Measurements from ENCODE around the gene FARP1.

The FARP1 gene

DNA sequence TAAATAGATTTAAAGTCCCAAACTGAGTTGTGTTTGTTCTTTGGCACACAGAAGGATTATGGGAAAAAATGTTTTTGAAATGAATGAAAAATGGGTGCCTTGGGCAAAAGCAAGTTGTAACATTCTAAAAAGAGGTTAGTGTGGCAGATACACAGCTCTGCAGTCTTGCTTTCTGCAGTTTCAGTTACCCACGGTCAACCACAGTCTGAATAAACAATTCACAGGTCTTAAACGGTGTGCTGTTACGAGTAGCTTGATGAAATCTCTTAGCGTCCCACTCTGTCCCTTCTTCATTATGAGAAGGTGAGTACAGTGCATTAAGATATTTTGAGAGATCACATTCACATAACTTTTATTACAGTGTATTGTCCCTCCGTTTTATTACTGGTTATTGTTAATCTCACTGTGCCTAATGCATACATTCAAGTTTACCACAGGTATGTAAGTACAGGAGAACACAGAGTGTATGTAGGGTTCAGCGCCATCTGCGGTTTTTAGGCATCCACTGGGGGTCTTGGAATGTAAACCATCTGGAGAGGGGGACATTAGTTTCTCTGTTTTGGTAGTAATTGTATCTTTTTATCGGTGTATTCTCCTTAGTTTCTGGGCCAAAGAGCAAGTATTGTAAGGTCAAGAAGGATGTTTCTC lies 8.1 kb downstream of the FARP1 start:
- Histone ChIP-seq H4K20me1 (peaks cover 22% of the 10 kb centered on the region), H3K27me3 (no peaks in the 10 kb centered on the region), H3K4me3 (no peak overlapping the region), H3K9ac (no peak overlapping the region), H3K9me3 (peaks cover 3% of the 10 kb centered on the region; the same call in 1 of the 2 replicates), H3K36me3 (peaks cover 24% of the 10 kb centered on the region; the same call in 1 of the 2 replicates), H3K27ac (no peak overlapping the region), H3K4me2 (no peak overlapping the region), H3K4me1 (peaks cover 17% of the 10 kb centered on the region)
- no peak for TF ChIP-seq Cebpa-rat (IDR thresholded peaks at IDR 0.05)

DNA sequence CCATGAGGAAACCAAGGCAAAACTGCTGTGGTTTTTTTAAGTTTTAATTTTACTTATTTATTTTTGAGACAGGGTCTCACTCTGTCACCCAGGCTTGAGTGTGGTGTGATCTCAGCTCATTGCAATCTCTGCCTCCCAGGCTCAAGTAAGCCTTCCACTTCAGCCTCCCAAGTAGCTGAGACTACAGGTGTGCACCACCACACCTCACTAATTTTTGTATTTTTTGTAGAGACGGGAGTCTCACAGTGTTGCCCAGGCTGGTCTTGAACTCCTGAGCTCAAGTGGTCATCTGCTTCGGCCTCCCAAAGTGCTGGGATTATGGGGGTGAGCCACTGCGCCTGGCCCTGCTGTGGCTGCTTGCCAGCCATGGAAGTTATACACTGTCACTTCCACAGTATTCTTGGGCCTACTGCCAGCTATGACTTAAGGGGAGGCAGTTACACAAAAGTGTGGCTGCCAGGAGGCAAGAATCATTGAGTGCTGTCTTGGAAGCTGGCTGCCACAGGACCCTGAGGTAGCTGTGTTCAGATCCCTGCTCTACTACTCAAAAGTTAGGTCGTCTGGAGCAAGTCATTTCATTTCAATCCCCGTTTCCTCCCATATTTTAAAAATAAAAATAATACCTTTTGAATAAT lies 12.7 kb downstream of the FARP1 start:
- no peaks in the 10 kb centered on the region for H3K27me3 ChIP-seq
- no peaks in the 10 kb centered on the region for H3K9me3 ChIP-seq
- no peak overlapping the region for H3K9ac ChIP-seq
- H3K4me1 ChIP-seq: peaks cover 12% of the 10 kb centered on the region
- no peak overlapping the region for H3K27ac ChIP-seq
- no peak overlapping the region for H3K4me3 ChIP-seq
- no peak overlapping the region for H3K4me2 ChIP-seq
- peaks cover 25% of the 10 kb centered on the region for H4K20me1 ChIP-seq
- TF ChIP-seq Cebpa-rat (IDR thresholded peaks at IDR 0.05): no peak
- H3K36me3 ChIP-seq: peaks cover 20% of the 10 kb centered on the region; the same call in 1 of the 2 replicates

DNA sequence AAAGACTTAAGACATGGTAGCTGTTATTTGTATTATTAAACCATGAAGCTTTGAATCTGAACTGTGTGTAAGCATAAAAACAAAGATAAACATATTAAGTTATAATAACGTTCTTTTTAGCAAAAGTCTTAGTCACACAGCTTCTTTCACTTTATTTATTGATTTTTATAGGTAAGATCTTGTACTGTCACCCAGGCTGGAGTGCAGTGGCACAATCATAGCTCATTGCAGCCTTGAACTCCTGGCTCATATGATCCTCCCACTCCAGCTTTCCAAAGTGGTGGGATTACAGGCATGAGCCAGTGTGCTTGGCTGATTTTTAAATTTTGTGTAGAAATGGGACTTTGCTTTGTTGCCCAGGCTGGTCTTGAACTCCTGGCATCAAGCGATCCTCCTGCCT lies 13.4 kb downstream of the FARP1 start:
- H4K20me1 ChIP-seq: peaks cover 25% of the 10 kb centered on the region
- peaks cover 20% of the 10 kb centered on the region; the same call in 1 of the 2 replicates for H3K36me3 ChIP-seq
- no peak for TF ChIP-seq Cebpa-rat (IDR thresholded peaks at IDR 0.05)
- H3K4me2 ChIP-seq: no peak overlapping the region
- no peaks in the 10 kb centered on the region for H3K27me3 ChIP-seq
- H3K9ac ChIP-seq: no peak overlapping the region
- peaks cover 12% of the 10 kb centered on the region for H3K4me1 ChIP-seq
- no peak overlapping the region for H3K27ac ChIP-seq
- no peak overlapping the region for H3K4me3 ChIP-seq
- no peaks in the 10 kb centered on the region for H3K9me3 ChIP-seq

GRCh38 chr13:98157188-98157587 lies 14.3 kb downstream of the FARP1 start:
- Histone ChIP-seq H3K36me3 (peaks cover 28% of the 10 kb centered on the region), H3K27ac (no peak overlapping the region), H3K4me2 (peak overlapping the region; percentile 34; the same call in 1 of the 2 replicates), H3K4me1 (peaks cover 12% of the 10 kb centered on the region), H3K9ac (no peak overlapping the region), H3K4me3 (no peak overlapping the region), H4K20me1 (peaks cover 18% of the 10 kb centered on the region), H3K9me3 (no peaks in the 10 kb centered on the region), H3K27me3 (no peaks in the 10 kb centered on the region)
- no peak for TF ChIP-seq Cebpa-rat (IDR thresholded peaks at IDR 0.05)

DNA sequence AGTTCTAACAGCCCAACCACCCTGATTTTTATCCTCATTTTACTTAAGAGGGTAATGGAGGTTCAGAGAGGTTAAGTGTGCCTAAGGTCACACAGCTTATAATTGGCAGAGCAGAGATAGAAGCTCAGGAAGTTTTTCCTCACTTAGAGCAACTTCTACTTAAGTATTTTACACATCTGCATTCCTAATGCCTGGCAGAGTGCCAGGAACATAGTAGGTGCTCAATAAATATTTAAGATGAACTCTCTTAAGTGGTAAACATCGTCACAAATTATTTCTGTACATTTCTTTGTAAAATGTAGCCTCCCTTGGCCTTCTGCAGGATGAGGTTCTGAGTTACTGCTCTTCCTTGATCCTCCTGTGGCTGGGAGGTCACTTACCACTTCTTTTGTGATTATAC lies 14.7 kb downstream of the FARP1 start:
- Histone ChIP-seq H3K4me2 (no peak overlapping the region), H3K4me3 (no peak overlapping the region), H3K9ac (no peak overlapping the region), H3K36me3 (peaks cover 33% of the 10 kb centered on the region), H3K27ac (no peak overlapping the region), H3K27me3 (no peaks in the 10 kb centered on the region), H4K20me1 (peaks cover 15% of the 10 kb centered on the region; the same call in 1 of the 2 replicates), H3K9me3 (0 out of 2 replicates have a peak, but pooled peaks cover under 1% of the 10 kb centered on the region), H3K4me1 (peaks cover 12% of the 10 kb centered on the region)
- no peak for TF ChIP-seq Cebpa-rat (IDR thresholded peaks at IDR 0.05)

GRCh38 chr13:98158172-98158899 lies 15.4 kb downstream of the FARP1 start:
- H4K20me1 ChIP-seq: peaks cover 15% of the 10 kb centered on the region; the same call in 1 of the 2 replicates
- no peak for TF ChIP-seq Cebpa-rat (IDR thresholded peaks at IDR 0.05)
- H3K9me3 ChIP-seq: peaks cover 7% of the 10 kb centered on the region; the same call in 1 of the 2 replicates

GRCh38 chr13:98162935-98163334 lies 20.0 kb downstream of the FARP1 start:
- H3K4me2 ChIP-seq: no peak overlapping the region
- H3K36me3 ChIP-seq: peaks cover 30% of the 10 kb centered on the region
- H3K4me1 ChIP-seq: no peaks in the 10 kb centered on the region
- H3K9ac ChIP-seq: no peak overlapping the region
- H3K9me3 ChIP-seq: peaks cover 7% of the 10 kb centered on the region; the same call in 1 of the 2 replicates
- TF ChIP-seq Cebpa-rat (IDR thresholded peaks at IDR 0.05): no peak
- H3K27me3 ChIP-seq: no peaks in the 10 kb centered on the region
- H4K20me1 ChIP-seq: no peaks in the 10 kb centered on the region
- H3K27ac ChIP-seq: no peak overlapping the region
- no peak overlapping the region for H3K4me3 ChIP-seq

More at GRCh38 chr13:98158172-98158899, 15.4 kb downstream of the FARP1 start:
- Histone ChIP-seq H3K27ac (no peak overlapping the region), H3K9ac (no peak overlapping the region), H3K4me3 (no peak overlapping the region), H3K4me2 (no peak overlapping the region), H3K36me3 (peaks cover 40% of the 10 kb centered on the region), H3K4me1 (peaks cover 12% of the 10 kb centered on the region), H3K27me3 (no peaks in the 10 kb centered on the region)

DNA sequence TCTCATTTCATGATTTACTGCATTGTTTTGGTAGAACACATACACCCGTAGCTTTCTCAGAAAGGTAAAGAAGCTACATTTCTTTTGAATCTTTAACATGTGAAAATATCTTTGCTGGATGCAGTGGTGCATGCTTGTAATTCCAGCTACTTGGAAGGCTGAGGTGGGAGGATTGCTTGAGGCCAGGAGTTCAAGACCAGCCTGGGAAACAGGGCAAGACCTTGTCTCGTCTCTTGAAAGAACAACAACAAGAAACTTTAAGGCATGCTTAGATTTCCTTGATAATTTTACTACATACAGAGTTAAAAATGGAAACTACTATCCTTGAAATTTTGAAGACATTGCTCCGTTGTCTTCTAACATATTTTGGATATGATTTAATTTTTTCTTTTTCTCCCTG lies 26.4 kb downstream of the FARP1 start:
- no peak overlapping the region for H3K4me2 ChIP-seq
- H3K36me3 ChIP-seq: peaks cover 6% of the 10 kb centered on the region; the same call in 1 of the 2 replicates
- no peak for TF ChIP-seq Cebpa-rat (IDR thresholded peaks at IDR 0.05)
- no peak overlapping the region for H3K9ac ChIP-seq
- no peaks in the 10 kb centered on the region for H3K27me3 ChIP-seq
- H3K9me3 ChIP-seq: no peaks in the 10 kb centered on the region
- no peak overlapping the region for H3K4me3 ChIP-seq
- peaks cover 29% of the 10 kb centered on the region; the same call in 1 of the 2 replicates for H4K20me1 ChIP-seq
- H3K27ac ChIP-seq: no peak overlapping the region
- H3K4me1 ChIP-seq: peaks cover 30% of the 10 kb centered on the region

GRCh38 chr13:98171900-98172589 lies 29.2 kb downstream of the FARP1 start:
- TF ChIP-seq Cebpa-rat (IDR thresholded peaks at IDR 0.05): no peak
- no peak overlapping the region for H3K9ac ChIP-seq
- peaks cover 33% of the 10 kb centered on the region for H3K4me1 ChIP-seq
- H3K27me3 ChIP-seq: no peaks in the 10 kb centered on the region
- H3K4me3 ChIP-seq: no peak overlapping the region
- H3K4me2 ChIP-seq: 0 out of 2 replicates have a peak overlapping the region, but pooled peaks have one; percentile 16
- peaks cover 17% of the 10 kb centered on the region for H3K9me3 ChIP-seq
- peaks cover 35% of the 10 kb centered on the region; the same call in 1 of the 2 replicates for H4K20me1 ChIP-seq
- no peak overlapping the region for H3K27ac ChIP-seq
- H3K36me3 ChIP-seq: peaks cover 13% of the 10 kb centered on the region
